Right lobe of liver (tissue), 4 donors: ENCODE results near the gene P4HTM.

Experiments
- POLR2A ChIP-seq: fragments of 450-650 bp; IDR thresholded peaks from one replicate; pipeline ENCODE4 v1.6.1; 2017; ENCODE audit warnings: antibody characterized with exemption, mild to moderate bottlenecking
- TF ChIP-seq, protein P1 (sequence below), 4 donors: fragments of 200-600 bp in 3 of 4; fragments of 450-650 bp in 1 of 4; IDR thresholded peaks; one replicate each; pipeline versions ENCODE4 v1.5.1 to v1.8.0; 2016 to 2022; ENCODE audit warnings: antibody characterized with exemption in 4 of 4, mild to moderate bottlenecking in 2 of 4
- donor health status: DM: no; HTN: no; CAD: no.
- donor health status: DM: no; HTN: no; CAD: no.
- donor health status: DM: no; HTN: yes; CAD: no.

- TF ChIP-seq, protein P1, sequence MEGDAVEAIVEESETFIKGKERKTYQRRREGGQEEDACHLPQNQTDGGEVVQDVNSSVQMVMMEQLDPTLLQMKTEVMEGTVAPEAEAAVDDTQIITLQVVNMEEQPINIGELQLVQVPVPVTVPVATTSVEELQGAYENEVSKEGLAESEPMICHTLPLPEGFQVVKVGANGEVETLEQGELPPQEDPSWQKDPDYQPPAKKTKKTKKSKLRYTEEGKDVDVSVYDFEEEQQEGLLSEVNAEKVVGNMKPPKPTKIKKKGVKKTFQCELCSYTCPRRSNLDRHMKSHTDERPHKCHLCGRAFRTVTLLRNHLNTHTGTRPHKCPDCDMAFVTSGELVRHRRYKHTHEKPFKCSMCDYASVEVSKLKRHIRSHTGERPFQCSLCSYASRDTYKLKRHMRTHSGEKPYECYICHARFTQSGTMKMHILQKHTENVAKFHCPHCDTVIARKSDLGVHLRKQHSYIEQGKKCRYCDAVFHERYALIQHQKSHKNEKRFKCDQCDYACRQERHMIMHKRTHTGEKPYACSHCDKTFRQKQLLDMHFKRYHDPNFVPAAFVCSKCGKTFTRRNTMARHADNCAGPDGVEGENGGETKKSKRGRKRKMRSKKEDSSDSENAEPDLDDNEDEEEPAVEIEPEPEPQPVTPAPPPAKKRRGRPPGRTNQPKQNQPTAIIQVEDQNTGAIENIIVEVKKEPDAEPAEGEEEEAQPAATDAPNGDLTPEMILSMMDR (IDR thresholded peaks at IDR 0.05), result no peak
- TF ChIP-seq POLR2A, result no peak
Observed at GRCh38 chr3:48951764-48952163, 38.3 kb upstream of the P4HTM start.
